SU-DHL-6 (cell line): ENCODE data around the gene C11orf58.

Source experiments
- EZH2phosphoT487 ChIP-seq: fragments of 200-600 bp; sonication (generic), shearing (Covaris generic); conservative IDR thresholded peaks from 2 replicates; pipeline ENCODE4 v1.6.1; 2018; ENCODE audit warnings: mild to moderate bottlenecking, antibody characterized with exemption, low read length, moderate library complexity, mixed read lengths
- TF ChIP-seq, protein P1 (sequence below): fragments of 200-600 bp; sonication (generic); IDR thresholded peaks from one replicate; pipeline ENCODE4 v1.5.1; 2017; ENCODE audit warnings: antibody characterized with exemption, mild to moderate bottlenecking, low read length, moderate library complexity; ENCODE audit not compliant: insufficient read depth, poor library complexity, severe bottlenecking

DNA sequence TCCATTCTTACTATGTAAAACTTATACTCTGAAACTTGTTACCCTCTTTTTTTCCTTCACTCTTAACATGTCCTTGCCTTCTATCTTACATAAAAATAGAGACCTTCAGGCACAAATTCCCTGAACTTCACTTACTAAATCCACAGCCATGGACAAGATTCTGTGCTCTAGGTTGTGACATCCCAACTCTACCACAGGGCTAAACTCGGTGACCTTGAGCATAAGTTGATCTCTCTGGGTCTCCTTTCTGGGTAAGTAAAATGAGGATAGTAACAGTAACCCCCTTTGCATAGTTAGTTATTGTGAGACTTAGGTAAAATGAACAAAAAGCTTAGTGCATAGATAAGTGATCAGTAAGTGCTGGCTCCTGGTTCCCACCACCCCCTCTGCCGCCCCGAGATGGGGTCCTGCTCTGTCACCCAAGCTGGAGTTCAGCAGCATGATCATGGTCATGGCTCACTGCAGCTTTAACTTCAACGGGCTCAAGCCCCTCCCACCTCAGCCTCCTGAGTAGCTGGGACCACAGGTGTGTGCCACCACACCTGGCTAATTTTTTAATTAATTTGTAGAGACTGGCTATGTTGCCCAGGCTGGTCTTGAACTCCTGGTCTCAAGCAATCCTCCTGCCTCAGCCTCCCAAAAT is 20.1 kb downstream of the C11orf58 start:
- TF ChIP-seq, protein P1, sequence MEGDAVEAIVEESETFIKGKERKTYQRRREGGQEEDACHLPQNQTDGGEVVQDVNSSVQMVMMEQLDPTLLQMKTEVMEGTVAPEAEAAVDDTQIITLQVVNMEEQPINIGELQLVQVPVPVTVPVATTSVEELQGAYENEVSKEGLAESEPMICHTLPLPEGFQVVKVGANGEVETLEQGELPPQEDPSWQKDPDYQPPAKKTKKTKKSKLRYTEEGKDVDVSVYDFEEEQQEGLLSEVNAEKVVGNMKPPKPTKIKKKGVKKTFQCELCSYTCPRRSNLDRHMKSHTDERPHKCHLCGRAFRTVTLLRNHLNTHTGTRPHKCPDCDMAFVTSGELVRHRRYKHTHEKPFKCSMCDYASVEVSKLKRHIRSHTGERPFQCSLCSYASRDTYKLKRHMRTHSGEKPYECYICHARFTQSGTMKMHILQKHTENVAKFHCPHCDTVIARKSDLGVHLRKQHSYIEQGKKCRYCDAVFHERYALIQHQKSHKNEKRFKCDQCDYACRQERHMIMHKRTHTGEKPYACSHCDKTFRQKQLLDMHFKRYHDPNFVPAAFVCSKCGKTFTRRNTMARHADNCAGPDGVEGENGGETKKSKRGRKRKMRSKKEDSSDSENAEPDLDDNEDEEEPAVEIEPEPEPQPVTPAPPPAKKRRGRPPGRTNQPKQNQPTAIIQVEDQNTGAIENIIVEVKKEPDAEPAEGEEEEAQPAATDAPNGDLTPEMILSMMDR: no peak
- no peak for TF ChIP-seq EZH2phosphoT487
